ENCODE measurements around the gene BTN3A1.

BTN3A1 gene

GRCh38 chr6:26436018-26436417, 33.9 kb downstream of the BTN3A1 start:
- no peak for DNase-seq (ENCODE audit: low spot score)
- no peak for TF ChIP-seq CTCF (IDR thresholded peaks at IDR 0.05; ENCODE audit: extremely low read depth, missing control alignments)

- DNase-seq (ENCODE audit: low spot score) = no peak
- TF ChIP-seq CTCF (IDR thresholded peaks at IDR 0.05; ENCODE audit: extremely low read depth, missing control alignments) = no peak
Measured at GRCh38 chr6:26437550-26437949, 35.5 kb downstream of the BTN3A1 start.

- TF ChIP-seq CTCF (IDR thresholded peaks at IDR 0.05; ENCODE audit: extremely low read depth, missing control alignments) = no peak
- DNase-seq (ENCODE audit: low spot score) = no peak
Measured at GRCh38 chr6:26438000-26438399, 35.9 kb downstream of the BTN3A1 start.

GRCh38 chr6:26439151-26440125, 37.4 kb downstream of the BTN3A1 start:
- DNase-seq (ENCODE audit: low spot score) = no peak
- no peak for TF ChIP-seq CTCF (IDR thresholded peaks at IDR 0.05; ENCODE audit: extremely low read depth, missing control alignments)

- DNase-seq (ENCODE audit: low spot score) = no peak
- TF ChIP-seq CTCF (IDR thresholded peaks at IDR 0.05; ENCODE audit: extremely low read depth, missing control alignments) = no peak
Measured at GRCh38 chr6:26440977-26441358, 38.9 kb downstream of the BTN3A1 start.

GRCh38 chr6:26441977-26442376, 39.9 kb downstream of the BTN3A1 start:
- TF ChIP-seq CTCF (IDR thresholded peaks at IDR 0.05; ENCODE audit: extremely low read depth, missing control alignments) = no peak
- no peak for DNase-seq (ENCODE audit: low spot score)

- no peak for TF ChIP-seq CTCF (IDR thresholded peaks at IDR 0.05; ENCODE audit: extremely low read depth, missing control alignments)
- DNase-seq (ENCODE audit: low spot score) = peak; percentile 53
Measured at GRCh38 chr6:26445934-26446667, 44.0 kb downstream of the BTN3A1 start.
